Midbrain (tissue), 1 donor: ENCODE data around the gene ITPR1.

Source experiments
- DNase-seq: peaks from one replicate; lab custom pipeline; 2025; lab: John Stamatoyannopoulos, UW

ITPR1 gene

GRCh38 chr3:4855676-4856075, 362.5 kb downstream of the ITPR1 start:
- no peak for DNase-seq

GRCh38 chr3:4856136-4856535, 363.0 kb downstream of the ITPR1 start:
- no peak for DNase-seq

- no peak for DNase-seq
Measured at GRCh38 chr3:4856564-4856963, 363.4 kb downstream of the ITPR1 start.

- DNase-seq, result no peak
Measured at GRCh38 chr3:4856986-4857385, 363.8 kb downstream of the ITPR1 start.

GRCh38 chr3:4859788-4860187, 366.6 kb downstream of the ITPR1 start:
- DNase-seq, result no peak

- DNase-seq, result no peak
Measured at GRCh38 chr3:4862973-4863372, 369.8 kb downstream of the ITPR1 start.

- DNase-seq, result no peak
Measured at GRCh38 chr3:4864503-4864902, 371.4 kb downstream of the ITPR1 start.

GRCh38 chr3:4865714-4866113, 372.6 kb downstream of the ITPR1 start:
- no peak for DNase-seq

GRCh38 chr3:4866866-4867265, 373.7 kb downstream of the ITPR1 start:
- DNase-seq, result no peak

- no peak for DNase-seq
Measured at GRCh38 chr3:4877173-4877787, 384.1 kb downstream of the ITPR1 start.

- DNase-seq, result no peak
Measured at GRCh38 chr3:4880850-4881249, 387.7 kb downstream of the ITPR1 start.

- no peak for DNase-seq
Measured at GRCh38 chr3:4882548-4882947, 389.4 kb downstream of the ITPR1 start.

GRCh38 chr3:4883011-4883410, 389.9 kb downstream of the ITPR1 start:
- no peak for DNase-seq

- no peak for DNase-seq
Measured at GRCh38 chr3:4884888-4885287, 391.7 kb downstream of the ITPR1 start.

GRCh38 chr3:4885316-4885715, 392.2 kb downstream of the ITPR1 start:
- no peak for DNase-seq

- no peak for DNase-seq
Measured at GRCh38 chr3:4886448-4886847, 393.3 kb downstream of the ITPR1 start.

GRCh38 chr3:4887177-4887576, 394.0 kb downstream of the ITPR1 start:
- DNase-seq, result no peak

GRCh38 chr3:4888913-4889846, 396.0 kb downstream of the ITPR1 start:
- no peak for DNase-seq

GRCh38 chr3:4889896-4890295, 396.7 kb downstream of the ITPR1 start:
- DNase-seq, result no peak

GRCh38 chr3:4894891-4895530, 401.9 kb downstream of the ITPR1 start:
- DNase-seq, result no peak

GRCh38 chr3:4895838-4896237, 402.7 kb downstream of the ITPR1 start:
- DNase-seq, result no peak
